Gastrocnemius medialis (tissue), 4 donors: Measurements from ENCODE around the gene CERKL.

Experiments used
- POLR2A ChIP-seq, 2 donors: fragments of 450-650 bp; IDR thresholded peaks; one replicate each; pipeline ENCODE4 v1.6.1; 2017; ENCODE audit warnings: antibody characterized with exemption in 2 of 2, mild to moderate bottlenecking in 2 of 2, moderate library complexity in 2 of 2
- TF ChIP-seq, protein P1 (sequence below), 5 experiments: fragments of 450-650 bp in 3 of 5; fragments of 200-600 bp in 2 of 5; sonication (generic) in 2 of 5; IDR thresholded peaks in 4 of 5; conservative IDR thresholded peaks in 1 of 5; 1 replicate in 4 of 5; 2 replicates in 1 of 5; pipeline ENCODE4 v1.5.1; 2016 to 2019; ENCODE audit warnings: antibody characterized with exemption in 5 of 5, mild to moderate bottlenecking in 3 of 5, moderate library complexity in 3 of 5

DNA sequence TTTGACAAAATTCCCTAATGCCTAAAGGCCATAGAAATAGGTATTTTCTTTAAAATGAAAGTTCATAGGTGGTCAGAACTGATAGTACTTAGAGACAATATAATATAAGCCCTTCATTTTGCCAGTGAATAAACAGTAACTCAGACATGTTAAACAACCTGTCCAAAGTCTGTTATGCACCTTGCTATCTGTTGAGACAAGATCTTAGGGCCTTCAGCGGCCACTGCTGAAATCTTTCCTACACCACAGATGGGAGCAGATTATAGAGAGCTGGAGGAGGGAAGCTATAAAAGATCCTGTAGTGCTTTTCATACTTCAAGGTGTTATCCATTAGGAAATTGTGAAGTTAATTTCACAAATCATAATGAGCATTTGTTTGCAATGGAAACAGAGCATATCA, 13.8 kb downstream of the CERKL start:
- TF ChIP-seq, protein P1, sequence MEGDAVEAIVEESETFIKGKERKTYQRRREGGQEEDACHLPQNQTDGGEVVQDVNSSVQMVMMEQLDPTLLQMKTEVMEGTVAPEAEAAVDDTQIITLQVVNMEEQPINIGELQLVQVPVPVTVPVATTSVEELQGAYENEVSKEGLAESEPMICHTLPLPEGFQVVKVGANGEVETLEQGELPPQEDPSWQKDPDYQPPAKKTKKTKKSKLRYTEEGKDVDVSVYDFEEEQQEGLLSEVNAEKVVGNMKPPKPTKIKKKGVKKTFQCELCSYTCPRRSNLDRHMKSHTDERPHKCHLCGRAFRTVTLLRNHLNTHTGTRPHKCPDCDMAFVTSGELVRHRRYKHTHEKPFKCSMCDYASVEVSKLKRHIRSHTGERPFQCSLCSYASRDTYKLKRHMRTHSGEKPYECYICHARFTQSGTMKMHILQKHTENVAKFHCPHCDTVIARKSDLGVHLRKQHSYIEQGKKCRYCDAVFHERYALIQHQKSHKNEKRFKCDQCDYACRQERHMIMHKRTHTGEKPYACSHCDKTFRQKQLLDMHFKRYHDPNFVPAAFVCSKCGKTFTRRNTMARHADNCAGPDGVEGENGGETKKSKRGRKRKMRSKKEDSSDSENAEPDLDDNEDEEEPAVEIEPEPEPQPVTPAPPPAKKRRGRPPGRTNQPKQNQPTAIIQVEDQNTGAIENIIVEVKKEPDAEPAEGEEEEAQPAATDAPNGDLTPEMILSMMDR (IDR thresholded peaks at IDR 0.05 in 4 of 5, conservative IDR thresholded peaks at IDR 0.05 in 1 of 5) = no peak
- TF ChIP-seq POLR2A (IDR thresholded peaks at IDR 0.05) = no peak
